Peyer's patch (tissue), 4 donors: ENCODE measurements around the gene WWOX.

Experiments used
- POLR2A ChIP-seq, 2 donors: fragments of 450-650 bp; IDR thresholded peaks; one replicate each; pipeline ENCODE4 v1.5.1; 2017; ENCODE audit warnings: antibody characterized with exemption in 2 of 2, mild to moderate bottlenecking in 2 of 2, moderate library complexity in 2 of 2
- TF ChIP-seq, protein P1 (sequence below), 6 experiments: fragments of 450-650 bp in 4 of 6; fragments of 200-600 bp in 2 of 6; sonication (generic) in 1 of 6; IDR thresholded peaks; one replicate each; pipeline ENCODE4 v1.5.1; 2017 to 2019; ENCODE audit warnings: antibody characterized with exemption in 6 of 6, mild to moderate bottlenecking in 3 of 6, moderate library complexity in 1 of 6

DNA sequence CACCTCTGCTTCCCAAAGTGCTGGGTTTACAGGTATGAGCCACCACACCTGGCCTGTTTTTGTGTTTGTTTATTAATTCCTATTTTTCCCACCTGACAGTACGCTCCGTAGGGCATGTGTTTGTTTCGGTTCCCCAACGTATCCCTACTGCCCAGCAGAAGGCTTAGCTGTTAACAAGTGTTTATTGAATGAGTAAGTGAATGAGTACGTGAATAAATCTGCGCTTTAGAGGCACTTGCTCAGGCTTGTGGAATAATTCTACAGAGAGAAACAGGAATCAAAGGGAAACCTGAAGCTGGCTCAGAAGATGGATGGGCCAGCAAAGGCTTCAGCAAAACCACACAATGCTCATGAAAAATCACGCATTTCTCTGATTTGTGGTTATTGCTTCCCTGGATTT, 853.2 kb downstream of the WWOX start:
- TF ChIP-seq, protein P1, sequence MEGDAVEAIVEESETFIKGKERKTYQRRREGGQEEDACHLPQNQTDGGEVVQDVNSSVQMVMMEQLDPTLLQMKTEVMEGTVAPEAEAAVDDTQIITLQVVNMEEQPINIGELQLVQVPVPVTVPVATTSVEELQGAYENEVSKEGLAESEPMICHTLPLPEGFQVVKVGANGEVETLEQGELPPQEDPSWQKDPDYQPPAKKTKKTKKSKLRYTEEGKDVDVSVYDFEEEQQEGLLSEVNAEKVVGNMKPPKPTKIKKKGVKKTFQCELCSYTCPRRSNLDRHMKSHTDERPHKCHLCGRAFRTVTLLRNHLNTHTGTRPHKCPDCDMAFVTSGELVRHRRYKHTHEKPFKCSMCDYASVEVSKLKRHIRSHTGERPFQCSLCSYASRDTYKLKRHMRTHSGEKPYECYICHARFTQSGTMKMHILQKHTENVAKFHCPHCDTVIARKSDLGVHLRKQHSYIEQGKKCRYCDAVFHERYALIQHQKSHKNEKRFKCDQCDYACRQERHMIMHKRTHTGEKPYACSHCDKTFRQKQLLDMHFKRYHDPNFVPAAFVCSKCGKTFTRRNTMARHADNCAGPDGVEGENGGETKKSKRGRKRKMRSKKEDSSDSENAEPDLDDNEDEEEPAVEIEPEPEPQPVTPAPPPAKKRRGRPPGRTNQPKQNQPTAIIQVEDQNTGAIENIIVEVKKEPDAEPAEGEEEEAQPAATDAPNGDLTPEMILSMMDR (IDR thresholded peaks at IDR 0.05): no peak
- no peak for TF ChIP-seq POLR2A (IDR thresholded peaks at IDR 0.05)
